ENCODE results near the gene SURF4. TPM values are rescaled to one million over a fixed set of nuclear protein-coding genes. Genes with fewer than 3 reads are reported as not detected.
A peak's percentile ranks its signal among the peaks of the same experiment; 100 is the strongest.

The SURF4 gene
- total and polyA plus RNA-seq, 2 experiments from 2014 or later, result 354 to 360 TPM

GRCh38 chr9:133348718-133349573 lies 26.9 kb downstream of the SURF4 start:
- H2AFZ ChIP-seq, result no peak overlapping the region
- 15% methylated on average over 24 of the region's 25 CpGs for WGBS (ENCODE audit: low lambda C conversion rate, missing lambda C conversion rate)
- peaks cover 10% of the 10 kb centered on the region for H3K4me1 ChIP-seq (ENCODE audit: insufficient read depth)
- no peaks in the 10 kb centered on the region for H3K27me3 ChIP-seq
- H3K27ac ChIP-seq, result peak overlapping the region; percentile 99
- peaks cover 3% of the 10 kb centered on the region for H3K36me3 ChIP-seq (replicated peaks; ENCODE audit: insufficient read depth, low read depth)
- H3K9me3 ChIP-seq (ENCODE audit: low read depth), result no peaks in the 10 kb centered on the region
- TF ChIP-seq EZH2phosphoT487 (IDR thresholded peaks at IDR 0.05; ENCODE audit: low read depth, severe bottlenecking, unreplicated experiment), result no peak
- TF ChIP-seq CTCF (IDR thresholded peaks at IDR 0.05; ENCODE audit: poor library complexity), result no peak
- no peak for TF ChIP-seq EZH2 (IDR thresholded peaks at IDR 0.05; ENCODE audit: borderline replicate concordance)
- no peak for DNase-seq (ENCODE audit: low spot score)
- no peaks in the 10 kb centered on the region for H3K9me2 ChIP-seq (replicated peaks; ENCODE audit: insufficient read depth)
- peaks cover 51% of the 10 kb centered on the region for H3K79me2 ChIP-seq
- H3K4me3 ChIP-seq, result peak overlapping the region; percentile 86
- peaks cover 19% of the 10 kb centered on the region for H4K20me1 ChIP-seq (ENCODE audit: insufficient read depth, poor library complexity, severe bottlenecking)
- peak overlapping the region; percentile 93 for H3K4me2 ChIP-seq

GRCh38 chr9:133347985-133348717 lies 27.7 kb downstream of the SURF4 start, which contains the start of the genes MED22 and RPL7A:
Gene MED22 (minus strand): TSS chr9:133348131. CDS start chr9:133346662, 1,469 bp downstream.
Gene RPL7A (plus strand): TSS chr9:133348218. CDS start chr9:133348244, 26 bp downstream.
- Histone ChIP-seq H3K79me2 (peaks cover 49% of the 10 kb centered on the region), H3K27me3 (no peaks in the 10 kb centered on the region), H3K4me2 (peak within 1 kb of the TSS; percentile 93), H3K36me3 (replicated peaks; ENCODE audit: insufficient read depth, low read depth) (peaks cover 3% of the 10 kb centered on the region), H2AFZ (peak within 1 kb of the TSS; percentile 67), H3K4me1 (ENCODE audit: insufficient read depth) (peaks cover 10% of the 10 kb centered on the region), H3K9me3 (ENCODE audit: low read depth) (no peaks in the 10 kb centered on the region), H3K9me2 (replicated peaks; ENCODE audit: insufficient read depth) (no peaks in the 10 kb centered on the region), H4K20me1 (ENCODE audit: insufficient read depth, poor library complexity, severe bottlenecking) (peaks cover 19% of the 10 kb centered on the region), H3K4me3 (peak within 1 kb of the TSS; percentile 86), H3K27ac (peak within 1 kb of the TSS; percentile 99)
- TF ChIP-seq CTCF (IDR thresholded peaks at IDR 0.05; ENCODE audit: poor library complexity) (no peak), EZH2phosphoT487 (IDR thresholded peaks at IDR 0.05; ENCODE audit: low read depth, severe bottlenecking, unreplicated experiment) (no peak), EZH2 (IDR thresholded peaks at IDR 0.05; ENCODE audit: borderline replicate concordance) (no peak)
- DNase-seq (ENCODE audit: low spot score), result peak; percentile 97
- 2% methylated on average over 49 of the region's 64 CpGs for WGBS (ENCODE audit: low lambda C conversion rate, missing lambda C conversion rate)

- peak; percentile 69 for DNase-seq (ENCODE audit: low spot score)
These were observed 28.3 kb downstream of the SURF4 start for GRCh38 chr9:133347515-133347984.

More at GRCh38 chr9:133347515-133347984, 28.3 kb downstream of the SURF4 start:
- H4K20me1 ChIP-seq (ENCODE audit: insufficient read depth, poor library complexity, severe bottlenecking), result peaks cover 19% of the 10 kb centered on the region
- peak overlapping the region; percentile 86 for H3K4me3 ChIP-seq
- peak overlapping the region; percentile 99 for H3K27ac ChIP-seq
- no peaks in the 10 kb centered on the region for H3K9me3 ChIP-seq (ENCODE audit: low read depth)
- H2AFZ ChIP-seq, result peak overlapping the region; percentile 60
- 1% methylated on average over 14 of the region's 41 CpGs for WGBS (ENCODE audit: low lambda C conversion rate, missing lambda C conversion rate)
- H3K36me3 ChIP-seq (replicated peaks; ENCODE audit: insufficient read depth, low read depth), result peaks cover 3% of the 10 kb centered on the region
- H3K4me1 ChIP-seq (ENCODE audit: insufficient read depth), result peaks cover 10% of the 10 kb centered on the region
- peak overlapping the region; percentile 92 for H3K4me2 ChIP-seq
- H3K79me2 ChIP-seq, result peaks cover 49% of the 10 kb centered on the region
- no peaks in the 10 kb centered on the region for H3K27me3 ChIP-seq
- no peaks in the 10 kb centered on the region for H3K9me2 ChIP-seq (replicated peaks; ENCODE audit: insufficient read depth)
- TF ChIP-seq CTCF (IDR thresholded peaks at IDR 0.05; ENCODE audit: poor library complexity) (no peak), EZH2 (IDR thresholded peaks at IDR 0.05; ENCODE audit: borderline replicate concordance) (no peak), EZH2phosphoT487 (IDR thresholded peaks at IDR 0.05; ENCODE audit: low read depth, severe bottlenecking, unreplicated experiment) (no peak)

Data from hepatocyte (in vitro differentiated cells).